Cortex of kidney (tissue), 1 donor: ENCODE measurements around the gene KRTAP12-1.

Experiments
- DNase-seq: peaks from one replicate; lab custom pipeline; 2025; lab: John Stamatoyannopoulos, UW

KRTAP12-1 gene

DNA sequence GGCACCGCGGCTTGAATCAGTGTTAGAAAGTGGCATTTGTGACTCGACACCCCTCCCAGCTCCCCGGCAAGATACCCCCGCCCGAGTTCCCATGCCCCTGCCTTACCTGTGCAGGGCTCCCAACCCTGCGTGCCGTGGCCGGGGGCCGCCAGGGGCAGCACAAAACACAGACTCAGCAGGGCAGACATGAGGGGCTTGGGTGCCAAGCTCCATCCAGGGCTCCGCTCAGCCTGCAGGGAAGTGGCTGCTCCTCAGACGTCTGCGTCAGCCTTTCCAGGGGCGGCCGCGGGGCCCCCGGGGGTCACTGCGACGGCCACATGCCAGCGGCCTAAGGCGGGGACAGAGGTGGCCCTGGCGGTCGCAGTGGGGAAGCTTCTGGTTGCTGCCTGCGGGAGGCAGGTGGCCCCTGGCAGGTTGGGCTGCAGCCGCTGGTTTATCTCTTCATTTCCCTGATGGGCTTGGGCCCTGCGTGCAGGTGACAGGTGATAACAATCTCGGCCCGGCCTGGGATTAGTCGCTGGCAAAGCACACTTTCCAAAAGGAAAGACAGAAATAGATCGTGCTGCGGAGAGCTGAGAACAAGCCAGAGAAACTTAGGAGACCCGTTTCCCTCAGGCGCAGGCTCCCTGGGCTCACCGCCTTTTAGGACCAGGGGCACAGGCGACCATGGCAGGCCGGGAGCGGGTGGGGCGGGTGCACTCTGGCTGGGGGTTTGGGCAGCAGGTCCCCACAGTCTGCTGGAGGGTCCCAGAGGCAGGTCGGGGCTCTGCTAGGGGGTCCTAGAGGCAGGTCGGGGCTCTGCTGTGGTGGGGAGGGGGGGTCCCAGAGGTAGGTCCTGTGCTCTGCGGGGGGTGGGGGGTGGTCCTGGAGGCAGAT is 29.6 kb upstream of the KRTAP12-1 start, which contains the start of gene TSPEAR:
TSPEAR (minus strand) TSS at position 246 of the 876 bp plus-strand sequence; CDS start at position 188, 58 bp downstream.
- DNase-seq = no peak

DNA sequence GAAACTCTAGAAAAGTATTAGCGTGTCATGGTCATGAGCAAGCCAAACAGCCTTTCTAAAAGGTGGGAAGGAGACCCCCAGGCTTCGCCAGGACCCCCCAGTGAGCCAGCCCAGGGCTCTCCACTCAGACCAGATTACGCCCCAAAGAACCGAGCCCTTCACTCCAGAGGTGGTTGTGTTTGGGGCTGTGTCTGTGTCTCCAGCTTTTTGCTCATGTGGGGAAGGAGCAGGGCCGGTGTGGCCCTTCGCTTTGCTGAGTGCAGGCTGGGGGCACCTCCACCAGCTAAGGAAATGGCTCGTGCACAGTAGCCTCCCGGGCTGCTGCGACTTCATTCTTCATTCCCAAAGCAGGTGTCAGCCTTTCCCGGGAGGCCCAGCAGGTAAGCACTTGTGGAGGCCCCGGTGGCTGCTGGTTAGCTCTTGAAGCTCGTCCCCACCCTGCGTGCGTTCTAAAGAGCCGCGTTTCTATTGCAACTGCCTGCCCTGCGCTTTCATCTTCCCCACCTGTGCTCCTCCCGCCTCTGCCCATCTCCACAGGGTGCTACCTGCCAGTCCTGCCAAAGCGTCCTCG is 28.9 kb upstream of the KRTAP12-1 start:
- DNase-seq = no peak

DNA sequence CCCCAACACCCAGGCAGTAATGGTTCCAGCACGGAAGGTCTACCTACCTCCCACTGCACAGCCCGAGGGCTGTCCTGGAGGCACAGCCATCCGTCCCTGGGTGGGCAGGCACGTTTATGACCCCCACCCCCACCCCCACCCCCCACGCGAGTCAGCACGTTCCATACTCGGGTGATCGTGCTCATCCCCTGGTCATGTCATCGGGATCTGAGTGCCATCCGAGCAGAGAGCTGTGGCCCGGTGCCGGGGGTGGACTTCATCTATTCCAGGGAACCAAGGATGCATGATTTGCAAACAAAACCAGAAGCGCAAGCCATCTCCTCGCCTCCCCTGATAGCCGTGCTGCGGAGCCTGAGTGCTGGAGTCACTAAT is 28.3 kb upstream of the KRTAP12-1 start:
- no peak for DNase-seq

DNA sequence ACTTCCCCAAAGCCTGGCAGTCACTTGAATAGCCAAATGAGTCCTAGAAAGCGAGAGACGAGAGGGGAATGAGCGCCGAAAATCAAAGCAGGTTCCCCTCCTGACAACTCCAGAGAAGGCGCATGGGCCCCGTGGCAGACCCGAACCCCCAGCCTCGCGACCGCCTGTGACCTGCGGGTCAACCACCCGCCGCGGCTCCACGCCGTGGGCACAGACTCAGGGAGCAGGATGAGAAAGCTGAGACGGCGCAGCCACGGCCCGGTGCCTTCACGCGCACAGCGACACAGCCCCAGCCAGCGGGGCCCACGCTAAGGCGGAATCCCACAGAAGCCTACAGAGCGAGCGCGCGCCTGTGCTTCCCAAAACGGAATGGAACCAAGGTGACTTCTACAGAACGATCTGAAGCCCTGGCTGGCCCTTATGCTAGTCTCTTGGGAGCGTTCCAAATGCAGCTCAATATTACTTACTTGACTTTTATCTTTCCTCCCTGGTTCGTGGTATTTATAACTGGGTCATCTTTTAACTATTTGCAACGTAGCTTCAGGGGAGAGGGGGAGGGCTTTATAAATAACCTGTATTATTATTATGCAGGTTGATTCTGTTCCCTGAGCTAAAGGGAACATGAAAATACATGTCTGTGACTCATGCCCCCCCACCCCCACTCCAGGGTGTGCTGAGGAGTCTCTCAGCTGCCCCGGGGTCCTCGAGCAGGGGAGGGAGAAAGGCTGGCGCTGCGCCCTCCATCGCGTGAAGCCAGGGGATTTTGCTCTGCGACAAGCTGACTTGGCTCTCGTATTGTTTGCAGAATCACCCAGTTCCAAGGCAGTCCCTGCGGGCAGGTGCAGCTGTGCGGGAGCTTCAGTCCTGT is 27.7 kb upstream of the KRTAP12-1 start:
- DNase-seq = no peak

DNA sequence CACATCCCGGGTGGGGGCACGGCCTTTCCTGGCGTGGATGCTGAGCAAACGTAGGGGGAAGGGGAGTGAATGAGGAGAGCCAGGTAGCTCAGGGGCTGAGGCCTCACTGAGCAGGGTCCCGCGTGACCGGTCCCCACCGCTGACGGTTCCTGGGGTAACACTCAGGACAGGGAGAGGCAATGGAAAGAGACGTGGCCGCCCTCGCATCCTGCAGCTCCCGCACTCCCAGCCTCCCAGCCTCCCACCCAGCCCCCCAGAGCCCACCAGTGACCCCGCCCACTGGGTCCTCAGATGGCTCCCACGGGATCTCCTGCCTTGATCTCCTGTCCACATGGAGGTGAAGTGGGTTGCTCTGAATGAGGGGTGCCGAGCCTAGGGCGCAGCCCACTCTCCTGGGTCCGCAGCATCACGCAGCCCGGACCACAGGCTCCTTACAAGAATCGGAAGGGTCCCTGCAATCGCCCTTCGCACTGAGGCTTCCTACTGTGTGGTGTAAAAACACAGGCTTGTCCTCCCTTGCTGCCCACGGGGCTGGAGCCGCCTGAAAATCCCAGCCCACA is 27.0 kb upstream of the KRTAP12-1 start:
- DNase-seq = no peak

DNA sequence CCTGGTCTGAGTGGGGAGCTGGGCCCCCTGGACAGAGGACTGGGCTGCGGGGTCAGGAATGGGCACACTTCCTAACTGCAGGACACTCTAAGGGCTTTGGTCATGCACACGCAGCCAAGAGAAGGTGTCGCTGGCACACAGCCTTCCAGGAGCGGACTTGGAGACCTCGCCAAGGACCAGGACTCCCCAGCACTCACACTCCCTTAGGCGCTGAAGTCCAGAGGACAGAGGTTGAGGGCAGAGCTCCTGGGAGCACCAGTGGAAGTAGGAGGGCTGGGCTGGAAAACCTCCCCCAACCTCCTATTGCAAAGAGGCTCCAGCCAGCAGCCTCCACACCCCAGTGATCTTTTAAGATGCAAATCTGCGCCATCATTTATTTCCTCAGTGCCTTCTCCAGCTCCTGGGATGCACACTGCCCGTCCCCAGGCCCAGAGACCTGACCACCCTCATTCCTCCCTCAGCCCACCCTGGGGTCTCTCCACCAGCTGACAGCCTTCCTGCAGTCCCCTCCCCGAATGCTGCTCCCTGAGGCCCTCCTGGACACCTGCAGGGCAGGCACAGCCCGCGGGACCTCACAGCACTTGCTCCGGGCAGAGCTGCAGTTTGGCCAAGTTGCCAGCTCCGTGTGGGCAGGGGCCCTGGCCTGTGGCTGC is 26.4 kb upstream of the KRTAP12-1 start:
- no peak for DNase-seq

DNA sequence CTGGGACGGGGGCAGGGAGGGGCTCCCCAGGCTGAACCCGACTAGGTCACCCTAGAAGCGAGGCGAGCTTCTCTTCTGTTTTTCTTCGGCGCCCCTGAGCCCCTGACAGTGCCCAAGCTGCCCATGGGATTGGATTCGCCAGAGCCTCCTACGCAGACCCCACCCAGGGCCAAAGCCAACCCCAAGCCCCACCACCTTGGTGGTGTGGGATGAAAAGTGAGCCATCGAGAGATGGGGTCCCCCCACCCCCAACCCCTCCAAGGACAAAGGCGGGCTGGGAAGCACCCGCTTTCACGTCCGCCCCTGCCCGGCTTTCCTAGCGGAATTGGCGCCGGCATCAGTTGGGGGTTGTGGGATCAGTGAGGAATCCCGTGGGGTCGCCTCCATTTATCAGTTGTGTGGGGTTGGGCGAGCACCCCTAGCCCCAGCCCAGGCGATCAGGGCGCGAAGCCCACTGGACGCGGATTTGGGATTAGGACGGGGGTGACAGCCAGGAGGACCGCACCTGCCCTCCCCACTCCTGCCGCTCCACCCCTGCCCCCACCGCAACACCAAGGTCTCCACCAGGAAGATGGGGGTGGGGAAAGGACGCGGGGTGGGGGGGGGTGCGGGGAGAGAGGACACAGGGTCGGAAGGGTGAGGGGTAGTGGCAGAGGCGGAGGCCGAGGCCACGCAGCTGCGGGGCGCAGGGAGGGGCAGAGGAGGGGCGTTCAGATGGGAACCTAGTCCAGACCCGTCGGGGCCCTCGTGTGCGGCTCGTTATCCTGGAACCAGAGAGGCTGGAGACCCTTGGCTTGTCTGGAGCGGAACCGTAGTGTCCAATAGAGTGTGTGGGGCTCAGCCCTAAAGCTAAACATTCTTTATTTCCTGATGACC is 25.0 kb upstream of the KRTAP12-1 start:
- no peak for DNase-seq

DNA sequence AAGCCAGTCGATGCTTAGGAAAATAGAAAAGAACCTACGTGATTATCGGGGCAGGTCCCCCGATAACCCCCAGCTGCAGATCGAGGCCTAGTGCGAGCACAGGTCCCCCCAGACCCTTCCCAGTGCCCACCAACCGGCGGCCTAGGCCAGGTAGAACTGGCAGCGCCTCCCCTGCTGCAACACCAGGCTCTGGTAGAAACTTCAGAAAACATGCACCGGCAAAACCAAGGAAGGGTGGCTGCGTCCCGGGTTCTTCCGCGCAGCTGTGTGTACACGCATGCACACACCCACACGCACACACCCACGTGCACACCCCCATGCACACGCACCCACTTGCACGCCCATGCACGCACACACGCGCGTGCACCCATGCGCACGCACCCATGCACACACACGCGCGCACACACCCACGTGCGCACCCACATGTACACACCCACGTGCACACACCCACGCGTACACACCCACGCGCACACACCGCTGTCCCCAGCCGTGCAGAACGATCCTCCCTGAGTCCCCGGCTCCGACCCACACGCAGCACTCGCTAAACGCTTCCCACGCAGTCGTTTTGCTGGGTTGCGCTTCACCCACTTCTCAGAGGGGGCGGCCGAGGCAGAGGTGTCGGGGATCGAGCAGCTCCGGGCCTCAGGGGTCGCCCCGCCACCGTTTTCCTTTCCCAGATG is 24.2 kb upstream of the KRTAP12-1 start:
- no peak for DNase-seq

DNA sequence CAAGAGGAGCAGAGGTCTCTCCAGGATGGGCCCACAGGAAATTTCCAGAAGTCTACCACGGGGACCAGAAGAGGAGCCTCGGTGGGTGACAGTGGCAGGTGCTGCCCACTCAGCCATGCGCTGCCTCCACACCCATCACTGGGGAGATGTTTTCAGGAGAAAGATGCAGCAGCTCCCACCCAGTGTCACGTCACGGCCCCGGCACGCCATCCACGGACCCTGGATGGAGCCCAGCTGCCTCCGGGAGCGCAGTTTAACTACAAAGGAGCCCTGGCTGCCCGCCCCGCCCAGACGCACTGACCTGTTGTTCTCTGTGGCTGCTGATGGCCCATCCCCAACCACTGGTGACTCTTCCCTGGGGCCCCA is 22.7 kb upstream of the KRTAP12-1 start:
- DNase-seq = no peak

DNA sequence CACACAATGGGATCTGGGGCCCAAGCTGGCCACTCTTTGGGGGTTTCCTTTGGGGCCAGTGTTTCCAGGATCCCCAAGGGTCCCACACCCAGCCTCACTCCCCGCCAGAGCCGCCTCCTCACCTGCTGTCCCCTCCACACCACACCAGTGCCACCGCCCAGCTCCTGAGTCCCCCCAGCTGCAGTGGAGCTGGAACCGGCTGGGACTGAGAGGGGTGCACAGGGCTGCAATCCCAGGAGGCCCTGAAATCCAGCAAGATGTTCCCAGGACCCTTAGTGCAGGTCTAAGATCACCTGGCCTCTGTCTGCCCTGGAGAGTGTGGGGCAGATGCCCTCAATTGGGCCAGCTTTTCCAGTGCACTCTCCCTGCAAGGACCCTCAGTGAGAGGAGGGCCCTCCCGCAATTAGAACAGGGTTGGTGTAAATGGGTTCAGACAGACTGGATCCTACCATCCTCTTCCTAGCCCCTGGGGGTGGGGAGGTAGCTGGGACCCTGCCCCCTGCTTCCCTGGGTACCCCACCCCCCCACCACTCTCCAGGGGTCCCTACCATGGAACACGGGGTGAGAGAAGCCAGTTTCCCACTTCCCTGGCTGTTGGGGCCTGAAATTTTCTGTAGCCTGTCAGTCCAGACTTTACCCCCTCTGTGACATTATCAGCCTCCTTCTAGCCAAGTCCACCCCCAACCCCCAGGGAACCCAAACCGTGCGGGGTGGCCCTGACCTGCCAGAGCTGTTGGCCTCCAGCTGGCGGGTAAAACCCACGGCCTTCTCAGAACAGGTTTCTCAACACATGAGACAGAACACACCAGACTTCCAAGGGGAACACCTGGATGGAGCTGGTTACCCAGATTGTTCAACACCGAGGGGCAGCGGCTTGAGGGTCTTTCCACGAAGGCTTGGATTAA is 22.0 kb upstream of the KRTAP12-1 start:
- DNase-seq = no peak

DNA sequence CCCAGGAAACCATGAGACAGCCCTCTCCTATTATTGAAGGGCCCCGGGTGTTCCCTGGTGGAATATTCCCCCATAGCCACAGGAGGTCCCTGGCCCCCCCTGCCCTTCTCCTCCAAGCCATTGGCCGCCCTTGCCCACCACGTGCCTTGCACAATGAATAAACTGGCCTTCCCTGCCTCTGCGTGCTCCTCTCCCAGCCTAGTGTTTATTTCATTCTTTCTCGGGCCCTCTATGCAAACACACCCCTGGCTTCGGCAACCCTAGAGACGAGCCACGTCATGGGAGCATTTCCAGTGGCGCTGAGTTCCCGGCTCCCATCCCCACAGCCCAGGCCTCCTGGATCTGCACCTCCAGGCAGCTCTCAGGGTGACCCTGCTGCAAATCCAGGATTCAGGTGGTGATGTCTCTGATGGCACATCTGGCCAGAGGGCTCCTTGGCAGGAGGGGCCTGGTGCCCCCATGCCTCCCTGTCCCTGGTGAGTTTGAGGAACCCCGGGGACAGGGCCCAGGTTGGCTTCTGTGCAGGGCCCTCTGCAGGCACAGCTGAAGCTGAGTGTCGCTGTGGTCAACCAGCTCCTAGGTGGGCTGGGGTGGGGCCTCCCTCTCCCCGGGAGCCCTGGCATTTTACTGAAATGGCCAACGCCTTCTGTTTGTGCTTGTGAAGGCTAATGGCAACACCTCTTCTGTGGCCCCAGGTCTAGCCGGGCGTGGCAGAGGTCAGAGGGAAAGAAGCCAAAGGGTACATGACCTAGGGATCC is 21.2 kb upstream of the KRTAP12-1 start:
- no peak for DNase-seq

DNA sequence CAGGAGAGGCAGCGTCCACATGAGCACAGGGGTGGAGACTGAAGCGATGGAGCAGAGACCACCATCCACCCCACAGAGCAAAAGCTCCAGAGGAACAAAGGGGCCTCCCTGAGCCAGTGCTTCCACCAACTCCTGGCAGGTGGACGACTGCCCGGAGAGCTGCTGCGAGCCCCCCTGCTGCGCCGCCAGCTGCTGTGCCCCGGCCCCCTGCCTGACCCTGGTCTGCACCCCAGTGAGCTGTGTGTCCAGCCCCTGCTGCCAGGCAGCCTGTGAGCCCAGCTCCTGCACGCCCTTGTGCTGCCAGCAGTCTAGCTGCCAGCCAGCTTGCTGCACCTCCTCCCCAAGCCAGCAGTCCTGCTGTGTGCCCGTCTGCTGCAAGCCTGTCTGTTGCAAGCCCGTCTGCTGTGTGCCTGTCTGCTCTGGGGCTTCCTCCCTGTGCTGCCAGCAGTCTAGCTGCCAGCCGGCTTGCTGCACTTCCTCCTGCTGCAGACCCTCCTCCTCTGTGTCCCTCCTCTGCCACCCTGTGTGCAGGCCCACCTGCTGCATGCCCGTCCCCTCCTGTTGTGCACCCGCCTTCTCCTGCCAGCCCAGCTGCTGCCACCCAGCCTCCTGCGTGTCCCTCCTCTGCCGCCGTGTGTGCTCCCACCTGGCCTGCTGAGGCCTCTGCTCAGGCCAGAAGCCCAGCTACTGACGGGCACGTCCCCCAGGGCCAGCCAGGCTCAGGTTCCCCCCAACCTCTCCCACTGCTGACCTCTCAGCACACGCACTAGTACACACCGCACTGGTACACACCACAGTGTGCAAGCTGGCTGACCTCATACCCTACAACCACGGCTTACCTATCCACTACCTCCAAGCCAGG is 20.4 kb upstream of the KRTAP12-1 start:
- DNase-seq = no peak

DNA sequence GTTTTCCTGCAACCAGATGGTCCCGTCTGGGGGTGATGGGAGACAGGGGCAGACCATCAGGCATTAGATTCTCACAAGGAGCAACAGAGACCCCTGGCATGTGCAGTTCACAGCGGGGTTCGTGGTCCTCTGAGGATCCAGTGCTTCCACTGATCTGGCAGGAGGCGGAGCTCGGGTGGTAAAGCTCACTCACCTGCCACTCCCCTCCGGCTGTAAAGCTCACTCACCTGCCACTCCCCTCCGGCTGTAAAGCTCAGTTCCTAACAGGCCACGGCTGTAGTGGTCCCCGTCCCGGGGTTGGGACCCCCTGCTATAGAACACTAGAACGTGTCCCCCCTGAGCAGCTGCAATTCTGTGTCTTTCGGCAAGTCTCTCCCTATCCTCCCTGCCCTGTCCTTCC is 19.6 kb upstream of the KRTAP12-1 start:
- DNase-seq = no peak

DNA sequence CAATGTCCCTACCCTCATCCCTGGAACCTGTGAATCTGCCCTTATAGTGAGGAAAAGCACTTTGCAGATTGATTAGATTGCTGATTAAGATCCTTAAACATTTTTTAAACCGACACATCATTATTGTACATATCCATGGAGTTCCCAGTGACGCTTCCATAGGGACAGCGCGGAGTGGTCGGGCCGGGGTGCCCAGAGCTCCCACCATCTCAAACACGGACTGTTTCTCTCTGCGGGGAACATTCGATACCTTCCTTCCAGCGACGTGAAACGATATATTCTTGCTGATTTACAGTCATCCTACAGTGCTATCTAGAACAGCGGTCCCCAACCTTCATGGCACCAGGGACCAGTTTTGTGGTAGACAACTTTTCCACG is 19.0 kb upstream of the KRTAP12-1 start:
- DNase-seq = no peak

DNA sequence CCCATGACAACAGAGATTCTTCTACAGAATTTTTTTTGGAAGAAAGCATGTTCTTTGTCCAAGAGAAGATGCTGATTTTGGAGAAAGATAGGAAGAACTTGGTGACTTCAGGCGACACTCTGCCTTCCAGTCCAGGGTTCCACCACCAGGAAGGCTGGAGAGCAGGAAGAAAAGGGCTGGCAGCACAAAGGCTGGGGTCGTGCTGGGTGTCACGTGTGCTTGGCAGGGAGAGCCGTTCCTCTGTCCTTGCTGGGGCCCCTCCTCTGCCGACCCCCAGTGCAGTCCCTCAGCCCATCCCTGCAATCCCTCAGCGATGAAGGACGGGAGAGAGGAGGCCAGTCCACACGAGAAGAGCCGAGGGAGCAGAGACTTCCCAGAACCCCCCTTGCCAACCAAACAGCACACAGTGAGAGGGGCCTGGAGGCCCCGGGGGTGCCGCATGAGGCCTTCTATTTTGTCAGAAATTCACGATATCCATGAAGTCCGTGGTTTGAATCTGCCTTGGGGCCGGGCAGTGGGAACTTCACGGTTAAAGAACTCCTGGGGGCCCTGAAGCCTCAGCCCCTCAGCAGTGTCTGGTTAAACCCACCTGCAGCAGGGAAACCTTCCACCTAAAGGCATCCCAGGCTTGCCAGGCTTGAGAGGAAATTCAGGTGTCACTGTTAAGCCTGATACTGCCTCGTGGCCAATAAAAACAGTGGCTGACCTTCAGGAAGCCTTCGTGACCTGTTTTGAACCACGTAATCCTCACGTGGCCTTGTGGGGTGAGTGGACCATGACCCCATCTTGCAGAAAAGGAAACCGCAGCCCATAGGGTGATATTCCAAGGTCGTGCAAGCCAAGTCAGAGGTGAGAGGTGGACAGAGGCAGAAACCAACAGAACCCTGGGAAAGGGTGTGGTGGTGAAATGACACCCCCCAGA is 18.4 kb upstream of the KRTAP12-1 start:
- no peak for DNase-seq

DNA sequence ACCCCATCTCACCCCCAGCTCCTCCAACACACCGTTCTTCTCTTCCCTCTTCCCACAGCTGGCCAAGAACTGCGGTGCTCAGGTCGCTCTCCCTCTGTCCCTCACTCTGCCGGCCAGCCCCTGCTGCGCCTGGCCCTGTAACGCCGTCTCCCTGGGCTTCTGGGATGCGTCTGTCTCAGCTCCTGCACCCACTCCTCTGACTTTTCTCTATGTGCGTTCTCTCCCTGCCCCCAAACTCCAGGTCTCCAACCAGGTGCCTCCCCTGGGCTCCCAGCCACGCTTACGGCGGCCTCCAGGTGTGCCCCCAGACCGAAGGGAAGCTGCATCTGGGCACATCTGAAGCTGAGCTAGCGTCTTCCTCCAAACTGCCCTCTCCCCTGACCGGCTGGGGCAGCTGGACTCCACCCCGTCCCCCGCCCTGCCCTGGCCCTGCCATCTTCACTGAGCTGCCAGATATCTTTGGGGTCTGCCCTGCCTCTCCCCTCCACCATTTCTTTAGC is 17.6 kb upstream of the KRTAP12-1 start:
- no peak for DNase-seq
